CD4-positive, alpha-beta T cell treated with Interleukin-4 for 4 hours (primary cell): ENCODE results near the gene TMEM214.

ENCODE experiments used
- DNase-seq: peaks from one replicate; pipeline ENCODE4 v3.0.0-alpha.2; 2020

Gene TMEM214

GRCh38 chr2:27086724-27087593, 54.2 kb downstream of the TMEM214 start, which contains the start of gene KHK:
Gene KHK, plus strand, starts transcription at chr2:27086772. Its CDS starts 488 bp downstream, at chr2:27087260.
- DNase-seq: no peak

- no peak for DNase-seq
These were observed 55.2 kb downstream of the TMEM214 start for GRCh38 chr2:27087823-27088410.

- DNase-seq: no peak
These were observed 55.9 kb downstream of the TMEM214 start for GRCh38 chr2:27088634-27089033.

DNA sequence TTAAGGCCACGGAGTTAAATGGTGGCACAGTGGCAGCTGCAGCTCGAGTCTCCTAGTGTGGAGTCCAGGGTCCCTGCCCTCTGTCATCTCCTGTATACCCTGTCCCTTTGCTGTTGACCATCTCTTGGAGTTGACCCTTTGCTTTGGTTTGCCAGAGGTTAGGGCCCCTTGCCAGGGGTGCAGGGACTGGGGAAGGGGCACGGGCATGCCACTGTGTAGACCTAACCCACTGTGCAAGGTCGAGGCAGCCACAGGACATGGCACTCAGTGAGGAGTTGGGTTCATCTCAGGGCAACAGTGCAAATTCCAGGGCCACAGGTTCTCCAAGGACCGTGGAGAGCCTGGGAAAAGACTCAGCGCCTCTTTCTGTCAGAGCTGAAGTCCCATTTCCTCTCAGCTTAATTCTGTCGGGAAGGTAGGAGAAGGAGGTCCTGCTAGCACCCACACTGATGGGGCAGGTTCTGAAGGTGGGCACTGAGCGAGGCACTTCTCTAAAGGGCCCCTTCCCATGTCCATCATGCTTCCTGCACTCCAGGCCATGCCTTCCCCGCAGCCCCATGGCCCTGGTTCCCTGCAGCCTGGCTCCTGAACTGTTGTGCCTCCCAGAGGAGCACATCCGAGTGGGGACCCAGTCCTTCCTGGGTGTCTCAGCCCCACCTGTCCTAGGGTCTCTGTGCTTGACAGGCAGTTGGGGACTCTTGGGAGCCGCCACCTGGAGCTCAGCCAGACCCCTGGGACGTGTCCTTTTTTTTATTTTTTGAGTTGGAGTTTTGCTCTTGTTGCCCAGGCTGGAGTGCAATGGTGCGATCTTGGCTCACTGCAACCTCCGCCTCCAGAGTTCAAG, 56.6 kb downstream of the TMEM214 start:
- no peak for DNase-seq
